T47D (cell line): ENCODE results near the gene CYTL1.
A peak's percentile ranks its signal among the peaks of the same experiment; 100 is the strongest.
"Not testable (repeated sequence)": the region's sequence is repeated elsewhere in the genome, so short reads cannot be mapped to it uniquely, and the experiment has no call there.

ENCODE experiments used
- DNase-seq, 2 experiments: peaks; one replicate each; pipeline versions ENCODE4 v3.0.0 to v3.0.0-alpha.2; 2011 to 2012; ENCODE audit warnings: low read depth in 1 of 2, low spot score in 1 of 2
- JUND ChIP-seq: IDR thresholded peaks from 2 replicates; pipeline ENCODE4 v1.6.1; 2012; ENCODE audit warnings: low read depth
- in situ Hi-C: cut with HindIII; loops from 2 replicates; pipeline ENCODE4 v1.10.0; 2016; ENCODE audit warnings: low sequenced_read_pairs, low pct_unique_long_range_greater_than_20kb

The CYTL1 gene

DNA sequence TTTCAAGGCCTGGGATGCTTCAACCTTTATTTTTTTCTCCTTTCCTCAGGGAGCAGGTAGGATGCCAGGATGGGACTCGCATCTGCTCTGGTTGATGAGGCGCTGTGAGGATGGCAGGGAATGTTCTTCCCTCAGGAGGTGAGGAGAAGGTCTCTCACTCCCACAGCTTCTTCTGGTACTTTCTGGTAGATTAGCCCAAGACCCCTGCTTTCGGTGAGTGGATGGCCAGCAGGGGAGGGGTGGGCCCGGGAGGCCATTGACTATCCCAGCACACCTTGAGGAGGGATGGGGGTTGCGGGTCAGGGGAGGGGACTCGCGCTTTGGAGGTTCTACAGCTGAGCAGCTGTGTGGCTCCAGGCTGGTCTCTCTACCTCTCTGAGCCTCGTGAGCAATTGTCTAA, 14.8 kb downstream of the CYTL1 start:
- no peak for DNase-seq
- in situ Hi-C loops = no loop called here
- TF ChIP-seq JUND = no peak

DNA sequence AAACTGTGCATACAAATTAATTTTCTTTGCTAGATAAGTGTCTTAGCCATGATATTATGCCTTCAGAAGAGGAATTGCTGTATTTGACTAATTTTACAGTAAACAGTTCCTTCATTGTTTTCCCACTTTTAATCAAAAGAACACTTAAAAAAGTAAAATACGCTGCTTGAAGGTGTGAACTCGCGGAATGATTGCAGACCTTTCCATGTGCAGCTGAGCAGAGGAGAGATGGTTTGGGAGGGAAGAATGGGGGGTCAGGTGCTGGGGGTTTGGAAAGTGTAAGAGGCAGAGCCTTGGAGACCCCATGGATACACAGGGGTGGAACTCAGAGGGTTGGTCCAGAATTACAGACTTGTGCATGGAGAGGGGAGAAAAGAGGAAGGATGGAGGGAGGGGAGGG, 15.3 kb downstream of the CYTL1 start:
- DNase-seq = no peak
- no peak for TF ChIP-seq JUND
- in situ Hi-C loops = no loop called here

DNA sequence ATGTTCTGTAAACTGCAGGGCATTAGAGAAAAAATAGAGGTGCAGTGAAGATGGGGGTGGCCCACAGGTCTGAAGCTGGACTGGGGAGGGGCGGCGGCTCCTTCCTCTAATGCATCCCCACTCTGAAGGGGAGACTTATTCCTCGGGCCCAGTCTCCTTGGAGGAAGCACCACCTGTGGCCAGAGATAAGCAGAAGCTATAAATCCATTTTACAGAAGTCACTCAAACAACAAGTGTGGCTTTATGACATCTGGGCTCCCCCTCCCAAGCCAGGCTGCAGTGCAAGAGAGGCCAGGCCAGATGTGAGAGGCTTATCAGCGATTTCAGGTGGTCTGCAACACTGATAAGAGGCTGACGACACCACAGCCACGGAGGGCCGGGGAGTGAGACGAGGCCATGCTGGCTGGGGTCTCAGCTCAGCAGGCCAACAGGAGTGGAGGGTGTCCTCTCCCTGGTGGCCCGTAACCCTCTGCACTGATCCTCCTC, 15.8 kb downstream of the CYTL1 start:
- no peak for DNase-seq
- in situ Hi-C loops = no loop called here
- TF ChIP-seq JUND = no peak

GRCh38 chr4:5001641-5002040, 17.6 kb downstream of the CYTL1 start:
- DNase-seq, in situ Hi-C loops: not testable (repeated sequence)

- in situ Hi-C loops, DNase-seq: not testable (repeated sequence)
These were observed 22.3 kb downstream of the CYTL1 start for GRCh38 chr4:4996935-4997334.

DNA sequence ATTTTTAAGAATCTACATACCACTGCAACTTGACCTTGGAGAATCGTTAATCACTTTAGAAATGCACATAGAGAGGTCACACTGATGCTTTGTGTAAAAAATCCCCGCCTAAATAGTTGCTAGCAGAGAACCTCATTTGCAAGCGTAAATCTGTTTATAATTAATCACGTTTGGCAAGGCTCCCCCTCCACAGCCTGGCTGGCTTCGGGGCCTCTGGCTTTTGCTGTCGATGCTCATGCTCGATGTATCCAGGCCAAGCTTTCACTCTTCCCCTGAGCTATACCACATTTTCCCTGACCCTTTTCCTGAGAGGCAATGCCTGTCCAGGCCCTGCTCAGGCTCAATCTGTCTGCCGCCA, 23.4 kb downstream of the CYTL1 start:
- in situ Hi-C loops = no loop called here
- no peak for TF ChIP-seq JUND
- no peak for DNase-seq

DNA sequence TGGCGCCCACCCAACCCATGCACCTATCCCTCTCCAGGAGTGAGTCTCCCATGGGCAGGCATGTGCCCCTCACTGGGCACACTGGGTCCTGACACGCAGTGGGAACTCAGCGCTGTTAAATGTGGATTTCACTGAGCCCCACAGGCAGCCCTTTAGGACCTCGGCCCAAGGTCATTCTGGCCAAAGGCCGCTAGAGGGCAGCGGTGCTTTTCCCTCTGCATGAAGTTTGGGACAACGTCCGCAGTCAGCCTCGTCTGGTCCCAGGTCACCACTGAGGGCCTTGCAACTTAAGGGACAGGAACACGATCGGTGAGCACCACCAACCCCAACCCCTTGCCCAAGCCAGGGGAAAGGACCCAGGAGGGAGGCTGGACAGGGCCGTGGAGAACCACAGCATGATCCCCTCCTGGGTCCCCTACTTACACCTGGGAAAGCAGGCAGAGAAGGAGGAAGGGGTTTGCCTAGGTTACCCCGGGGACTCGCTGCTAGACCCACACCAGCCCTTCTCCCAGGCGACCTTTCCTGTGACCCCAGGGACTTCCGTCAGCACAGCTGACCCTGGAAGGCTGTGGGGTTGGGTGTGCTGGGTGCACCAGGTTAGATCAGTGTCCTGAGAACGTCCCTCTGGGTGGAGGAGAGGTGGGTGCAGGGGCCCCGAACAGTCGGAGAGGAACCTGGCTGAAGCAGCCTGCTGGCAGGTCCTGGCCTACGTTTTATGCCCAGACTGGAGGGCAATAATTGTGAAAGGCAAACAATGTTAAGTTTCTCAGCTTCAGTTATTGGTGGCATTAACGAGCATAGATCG, 24.0 kb downstream of the CYTL1 start:
- DNase-seq = peak; percentile 79 to 82
- in situ Hi-C loops = no loop called here
- no peak for TF ChIP-seq JUND

DNA sequence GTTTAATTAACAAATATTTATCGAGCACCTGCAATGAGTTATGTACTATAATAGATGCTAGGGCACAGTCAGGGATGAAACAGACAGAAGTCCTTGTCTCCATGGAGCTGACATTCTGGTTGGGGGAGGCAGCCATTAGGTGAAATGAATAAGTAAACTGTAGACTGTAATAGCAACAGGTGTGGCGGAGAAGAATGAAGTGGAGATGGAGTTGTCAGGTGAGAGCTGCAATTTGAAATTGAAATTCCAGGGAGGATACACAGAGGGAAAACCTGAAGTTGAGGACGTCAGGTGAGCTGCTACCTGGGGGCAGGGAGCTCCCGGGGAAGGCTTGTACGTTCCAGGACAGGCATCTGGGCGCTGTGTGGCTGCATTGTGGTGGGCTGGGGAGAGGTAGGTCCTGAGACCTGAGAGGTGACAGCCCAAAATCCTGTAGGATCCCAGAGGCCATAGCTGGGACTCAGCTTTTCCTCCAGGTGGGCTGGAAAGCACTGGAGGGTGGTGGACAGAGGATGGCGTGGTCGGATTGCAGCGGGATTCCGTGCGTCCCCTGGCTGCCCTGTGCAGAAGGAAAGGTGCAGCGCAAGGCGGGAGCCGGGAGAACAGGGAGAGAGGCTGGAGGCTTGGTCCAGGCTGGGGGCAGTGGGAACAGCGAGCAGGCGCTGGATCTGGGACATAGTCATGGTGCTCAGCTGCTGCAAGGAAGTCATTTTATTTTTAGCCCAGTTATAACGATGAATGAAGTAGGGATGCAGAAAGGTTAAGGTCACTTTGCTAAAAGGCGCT, 24.8 kb downstream of the CYTL1 start:
- in situ Hi-C loops = no loop called here
- TF ChIP-seq JUND = no peak
- DNase-seq = no peak

DNA sequence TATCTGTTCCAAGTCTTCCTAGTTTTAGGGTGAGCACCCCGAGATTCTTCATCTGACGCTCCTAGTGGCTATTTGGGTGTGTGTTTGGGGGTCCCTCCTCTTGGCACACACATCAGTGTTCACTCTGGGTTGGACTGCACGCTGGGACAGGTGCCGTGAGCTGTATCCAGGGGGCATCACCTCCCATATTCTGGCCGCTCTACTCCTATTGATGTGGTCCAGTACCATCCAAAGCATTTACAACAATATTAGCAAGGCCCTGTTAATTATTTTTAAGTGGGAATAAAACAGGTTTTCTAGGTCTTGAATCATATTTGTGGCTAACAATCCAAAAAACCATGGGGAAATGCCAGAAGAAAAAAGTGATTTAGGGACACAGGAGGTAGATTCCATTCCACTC, 26.4 kb downstream of the CYTL1 start:
- no peak for TF ChIP-seq JUND
- in situ Hi-C loops = no loop called here
- no peak for DNase-seq

- TF ChIP-seq JUND = no peak
- no peak for DNase-seq
- in situ Hi-C loops = no loop called here
These were observed 27.6 kb downstream of the CYTL1 start for GRCh38 chr4:4991541-4992099.

DNA sequence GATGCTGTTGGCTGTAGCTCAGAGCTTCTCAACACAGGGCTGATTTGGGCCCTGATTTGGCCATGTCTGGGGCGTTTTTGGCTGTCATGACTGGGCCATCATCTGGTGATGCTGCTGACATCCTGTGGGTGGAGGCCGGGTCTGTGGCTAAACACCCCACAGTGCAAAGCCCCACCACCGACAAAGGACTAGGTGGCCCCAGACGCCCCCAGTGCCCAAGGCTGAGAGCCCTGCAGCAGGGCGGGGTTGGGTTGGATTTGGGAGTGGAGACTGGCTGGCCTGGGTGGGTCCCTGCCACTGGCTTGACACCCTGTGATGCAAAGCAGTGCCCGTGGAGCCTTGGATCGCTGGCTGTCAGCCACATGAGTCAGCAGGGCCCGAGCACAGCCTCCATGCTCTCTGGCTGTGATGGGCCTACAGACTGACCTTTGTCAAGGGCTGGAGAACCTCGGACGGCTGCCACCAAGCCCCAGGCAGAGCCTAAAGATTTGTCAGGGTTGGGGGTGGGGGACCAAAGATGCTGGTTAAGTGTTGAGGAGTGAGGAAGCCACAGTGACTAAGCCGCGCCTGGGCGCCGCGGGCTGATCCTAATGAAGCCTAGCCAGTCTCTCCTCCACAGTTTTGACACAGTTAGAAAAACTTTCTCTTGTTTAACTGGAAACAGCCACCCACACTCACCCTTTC, 28.3 kb downstream of the CYTL1 start:
- no peak for DNase-seq
- TF ChIP-seq JUND = no peak
- in situ Hi-C loops = no loop called here

GRCh38 chr4:4990329-4990728, 28.9 kb downstream of the CYTL1 start:
- no peak for TF ChIP-seq JUND
- in situ Hi-C loops = no loop called here
- DNase-seq = no peak
